Neural cell (in vitro differentiated cells): Measurements from ENCODE around the gene PSMD11. TPM values are rescaled to one million over a fixed set of nuclear protein-coding genes. Genes with fewer than 3 reads are reported as not detected.

ENCODE experiments used
- H2AFZ ChIP-seq: fragments of 200-600, 300-800 bp; sonication (generic), shearing (Covaris generic); 2 replicates; pipeline ENCODE4 v1.6.0; 2014; ENCODE audit warnings: low read depth, mild to moderate bottlenecking, antibody characterized with exemption, low read length, moderate library complexity
- H3F3A ChIP-seq: fragments of 200-600 bp; shearing (Covaris generic); 2 replicates; pipeline ENCODE4 v1.6.1; 2016; ENCODE audit warnings: mild to moderate bottlenecking, moderate library complexity, mixed read lengths, antibody characterized with exemption, low read length; ENCODE audit not compliant: insufficient read depth, poor library complexity, severe bottlenecking
- H3K27ac ChIP-seq: fragments of 200-600, 300-800 bp; sonication (generic), shearing (Covaris generic); 2 replicates; pipeline ENCODE4 v1.5.1; 2014; ENCODE audit warnings: mild to moderate bottlenecking, low read length, moderate library complexity
- H3K27me3 ChIP-seq: fragments of 300-800, 200-600 bp; sonication (generic), shearing (Covaris generic); 2 replicates; pipeline ENCODE4 v1.6.0; 2014; ENCODE audit warnings: mild to moderate bottlenecking, low read depth, low read length, moderate library complexity; ENCODE audit not compliant: insufficient read depth
- H3K36me3 ChIP-seq: fragments of 300-800, 200-600 bp; sonication (generic), shearing (Covaris generic); 2 replicates; pipeline ENCODE4 v1.5.1; 2014; ENCODE audit warnings: mild to moderate bottlenecking, antibody characterized with exemption, low read length, moderate library complexity; ENCODE audit not compliant: insufficient read depth
- H3K4me2 ChIP-seq: fragments of 300-800, 200-600 bp; sonication (generic), shearing (Covaris generic); 2 replicates; pipeline ENCODE4 v1.6.0; 2014; ENCODE audit warnings: mild to moderate bottlenecking, low read length
- H3K4me3 ChIP-seq: fragments of 300-800, 200-600 bp; sonication (generic), shearing (Covaris generic); 2 replicates; pipeline ENCODE4 v1.5.1; 2014; ENCODE audit warnings: mild to moderate bottlenecking, low read length, moderate library complexity
- H3K79me2 ChIP-seq: fragments of 200-600 bp; shearing (Covaris generic); replicated peaks from 2 replicates; pipeline ENCODE4 v1.6.0; 2014; ENCODE audit warnings: mild to moderate bottlenecking, low read length, moderate library complexity; ENCODE audit not compliant: insufficient read depth
- H3K9ac ChIP-seq: fragments of 300-800, 200-600 bp; sonication (generic), shearing (Covaris generic); 2 replicates; pipeline ENCODE4 v1.6.1; 2016; ENCODE audit warnings: mild to moderate bottlenecking, low read length, mixed read lengths
- H3K9me2 ChIP-seq: fragments of 200-600 bp; shearing (Covaris generic); 2 replicates; pipeline ENCODE4 v1.6.1; 2016; ENCODE audit warnings: mild to moderate bottlenecking, low read length, mixed read lengths; ENCODE audit not compliant: insufficient read depth
- H3K9me3 ChIP-seq: fragments of 200-600, 300-800 bp; sonication (generic), shearing (Covaris generic); 2 replicates; pipeline ENCODE4 v1.6.1; 2016; ENCODE audit warnings: mild to moderate bottlenecking, mixed run types, low read length, moderate library complexity, mixed read lengths
- H4K20me1 ChIP-seq: fragments of 200-600 bp; shearing (Covaris generic); 2 replicates; pipeline ENCODE4 v1.6.1; 2016; ENCODE audit warnings: mild to moderate bottlenecking, mixed run types; ENCODE audit not compliant: insufficient read depth
- CTCF ChIP-seq: fragments of 450-650 bp; IDR thresholded peaks from 2 replicates; pipeline ENCODE4 v1.5.1; 2014; ENCODE audit warnings: antibody characterized with exemption, mild to moderate bottlenecking, moderate library complexity; ENCODE audit not compliant: poor library complexity, severe bottlenecking
- EP300 ChIP-seq: fragments of 450-650 bp; conservative IDR thresholded peaks from 2 replicates; pipeline ENCODE4 v1.6.1; 2014; ENCODE audit warnings: antibody characterized with exemption, mild to moderate bottlenecking, moderate library complexity; ENCODE audit not compliant: poor library complexity, severe bottlenecking
- EZH2 ChIP-seq: fragments of 200-600, 300-800 bp; shearing (Covaris generic), sonication (generic); IDR thresholded peaks from 2 replicates; pipeline ENCODE4 v1.6.1; 2014; ENCODE audit warnings: antibody characterized with exemption, low read length, borderline replicate concordance, mild to moderate bottlenecking; ENCODE audit not compliant: insufficient read depth, poor library complexity, severe bottlenecking
- MXI1 ChIP-seq: fragments of 450-650 bp; conservative IDR thresholded peaks from 2 replicates; pipeline ENCODE4 v1.6.1; 2014; ENCODE audit warnings: antibody characterized with exemption, mild to moderate bottlenecking; ENCODE audit not compliant: poor library complexity, severe bottlenecking
- POLR2AphosphoS5 ChIP-seq: IDR thresholded peaks from 2 replicates; pipeline ENCODE4 v1.6.1; 2012
- RAD21 ChIP-seq: fragments of 450-650 bp; conservative IDR thresholded peaks from 2 replicates; pipeline ENCODE4 v1.6.1; 2014; ENCODE audit warnings: antibody characterized with exemption, mild to moderate bottlenecking, moderate library complexity
- SMC3 ChIP-seq: fragments of 450-650 bp; conservative IDR thresholded peaks from 2 replicates; pipeline ENCODE4 v1.6.1; 2014; ENCODE audit warnings: antibody characterized with exemption, mild to moderate bottlenecking, moderate library complexity; ENCODE audit not compliant: poor library complexity
- TAF1 ChIP-seq: IDR thresholded peaks from 2 replicates; pipeline ENCODE4 v1.6.1; 2012; ENCODE audit warnings: low read depth
- polyA plus RNA-seq: library from polyadenylated mRNA; depleted of rRNA; stranded (reverse); fragments of >200 nt; gene quantifications from 2 replicates; pipeline ENCODE4 v1.2.3, GENCODE V29; 2014
- TF ChIP-seq, protein P1 (sequence below): IDR thresholded peaks from 2 replicates; pipeline ENCODE4 v1.6.1; 2012; ENCODE audit warnings: borderline replicate concordance

PSMD11 gene
- polyA plus RNA-seq, 1 donor from 2014 or later, result 43.9 TPM

DNA sequence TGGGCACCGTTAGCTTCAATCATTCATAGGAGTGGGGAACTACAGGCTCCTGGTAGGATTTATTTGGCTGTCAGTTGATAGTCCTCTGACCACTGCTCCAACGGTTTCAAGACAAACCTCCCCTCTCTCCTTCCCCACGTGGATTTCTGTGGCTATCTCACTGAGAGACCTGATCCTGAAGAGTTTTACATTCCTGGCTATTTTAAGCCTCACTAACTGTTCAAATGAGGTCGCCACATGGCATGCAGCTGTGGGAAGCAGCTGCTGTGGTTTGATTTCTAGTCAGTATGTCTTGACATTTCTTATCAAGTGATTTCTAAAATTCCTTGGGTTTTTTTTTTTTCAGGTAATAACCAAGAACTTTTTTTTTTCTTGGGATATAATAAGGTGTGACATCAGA is 80.8 kb downstream of the PSMD11 start:
- Histone ChIP-seq H3K9me3 (no peaks in the 10 kb centered on the region), H3K4me3 (no peak overlapping the region), H3K9ac (no peak overlapping the region), H3K79me2 (no peaks in the 10 kb centered on the region), H3K4me2 (no peak overlapping the region), H3K9me2 (no peaks in the 10 kb centered on the region), H3K27ac (no peak overlapping the region), H3K27me3 (no peaks in the 10 kb centered on the region), H3F3A (peaks cover 4% of the 10 kb centered on the region), H2AFZ (no peak overlapping the region), H3K36me3 (no peaks in the 10 kb centered on the region), H4K20me1 (no peaks in the 10 kb centered on the region)
- TF ChIP-seq POLR2AphosphoS5 (no peak), MXI1 (no peak), SMC3 (no peak), EP300 (no peak), TAF1 (no peak), RAD21 (no peak), EZH2 (no peak), CTCF (no peak)
- TF ChIP-seq, protein P1, sequence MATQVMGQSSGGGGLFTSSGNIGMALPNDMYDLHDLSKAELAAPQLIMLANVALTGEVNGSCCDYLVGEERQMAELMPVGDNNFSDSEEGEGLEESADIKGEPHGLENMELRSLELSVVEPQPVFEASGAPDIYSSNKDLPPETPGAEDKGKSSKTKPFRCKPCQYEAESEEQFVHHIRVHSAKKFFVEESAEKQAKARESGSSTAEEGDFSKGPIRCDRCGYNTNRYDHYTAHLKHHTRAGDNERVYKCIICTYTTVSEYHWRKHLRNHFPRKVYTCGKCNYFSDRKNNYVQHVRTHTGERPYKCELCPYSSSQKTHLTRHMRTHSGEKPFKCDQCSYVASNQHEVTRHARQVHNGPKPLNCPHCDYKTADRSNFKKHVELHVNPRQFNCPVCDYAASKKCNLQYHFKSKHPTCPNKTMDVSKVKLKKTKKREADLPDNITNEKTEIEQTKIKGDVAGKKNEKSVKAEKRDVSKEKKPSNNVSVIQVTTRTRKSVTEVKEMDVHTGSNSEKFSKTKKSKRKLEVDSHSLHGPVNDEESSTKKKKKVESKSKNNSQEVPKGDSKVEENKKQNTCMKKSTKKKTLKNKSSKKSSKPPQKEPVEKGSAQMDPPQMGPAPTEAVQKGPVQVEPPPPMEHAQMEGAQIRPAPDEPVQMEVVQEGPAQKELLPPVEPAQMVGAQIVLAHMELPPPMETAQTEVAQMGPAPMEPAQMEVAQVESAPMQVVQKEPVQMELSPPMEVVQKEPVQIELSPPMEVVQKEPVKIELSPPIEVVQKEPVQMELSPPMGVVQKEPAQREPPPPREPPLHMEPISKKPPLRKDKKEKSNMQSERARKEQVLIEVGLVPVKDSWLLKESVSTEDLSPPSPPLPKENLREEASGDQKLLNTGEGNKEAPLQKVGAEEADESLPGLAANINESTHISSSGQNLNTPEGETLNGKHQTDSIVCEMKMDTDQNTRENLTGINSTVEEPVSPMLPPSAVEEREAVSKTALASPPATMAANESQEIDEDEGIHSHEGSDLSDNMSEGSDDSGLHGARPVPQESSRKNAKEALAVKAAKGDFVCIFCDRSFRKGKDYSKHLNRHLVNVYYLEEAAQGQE, result no peak

- Histone ChIP-seq H4K20me1 (no peaks in the 10 kb centered on the region), H2AFZ (no peak overlapping the region), H3K27me3 (no peaks in the 10 kb centered on the region), H3K4me2 (no peak overlapping the region), H3K9me3 (no peaks in the 10 kb centered on the region), H3K9me2 (no peaks in the 10 kb centered on the region), H3K9ac (no peak overlapping the region), H3K36me3 (no peaks in the 10 kb centered on the region), H3K4me3 (no peak overlapping the region), H3K79me2 (no peaks in the 10 kb centered on the region), H3F3A (no peaks in the 10 kb centered on the region), H3K27ac (no peak overlapping the region)
- no peak for TF ChIP-seq SMC3
- no peak for TF ChIP-seq TAF1
- no peak for TF ChIP-seq EP300
- no peak for TF ChIP-seq RAD21
- no peak for TF ChIP-seq EZH2
- no peak for TF ChIP-seq CTCF
- TF ChIP-seq, protein P1, result no peak
- no peak for TF ChIP-seq POLR2AphosphoS5
- no peak for TF ChIP-seq MXI1
Observed at GRCh38 chr17:32527146-32527545, 82.8 kb downstream of the PSMD11 start.
